HG03460 (cell line): ENCODE results near the gene SNX1.
"Not testable (repeated sequence)": the region's sequence is repeated elsewhere in the genome, so short reads cannot be mapped to it uniquely, and the experiment has no call there.

ENCODE experiments used
- ATAC-seq: cut with Tn5 transposase; IDR thresholded peaks from one replicate; pipeline ENCODE4 v1.9.1; 2021; ENCODE audit not compliant: unreplicated experiment

The SNX1 gene

GRCh38 chr15:64072812-64073211, 23.0 kb upstream of the SNX1 start:
- no peak for ATAC-seq

DNA sequence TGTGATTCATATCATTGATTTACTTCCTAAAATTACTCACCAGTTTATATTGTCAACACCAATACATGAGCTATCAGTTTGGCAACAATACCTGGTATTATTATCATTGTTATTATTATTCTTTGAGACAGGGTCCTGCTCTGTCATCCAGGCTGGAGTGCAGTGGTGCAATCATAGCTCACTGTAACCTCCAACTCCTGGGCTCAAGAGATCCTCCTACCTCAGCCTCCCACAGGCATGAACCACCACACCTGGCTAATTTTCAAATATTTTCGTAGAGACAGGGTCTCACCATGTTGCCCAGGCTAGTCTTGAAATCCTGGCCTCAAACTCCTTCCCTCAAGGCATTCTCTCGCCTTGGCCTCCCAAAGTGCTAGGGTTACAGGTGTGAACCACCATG, 22.3 kb upstream of the SNX1 start:
- ATAC-seq = not testable (repeated sequence)

GRCh38 chr15:64082757-64083156, 13.0 kb upstream of the SNX1 start:
- ATAC-seq = no peak

DNA sequence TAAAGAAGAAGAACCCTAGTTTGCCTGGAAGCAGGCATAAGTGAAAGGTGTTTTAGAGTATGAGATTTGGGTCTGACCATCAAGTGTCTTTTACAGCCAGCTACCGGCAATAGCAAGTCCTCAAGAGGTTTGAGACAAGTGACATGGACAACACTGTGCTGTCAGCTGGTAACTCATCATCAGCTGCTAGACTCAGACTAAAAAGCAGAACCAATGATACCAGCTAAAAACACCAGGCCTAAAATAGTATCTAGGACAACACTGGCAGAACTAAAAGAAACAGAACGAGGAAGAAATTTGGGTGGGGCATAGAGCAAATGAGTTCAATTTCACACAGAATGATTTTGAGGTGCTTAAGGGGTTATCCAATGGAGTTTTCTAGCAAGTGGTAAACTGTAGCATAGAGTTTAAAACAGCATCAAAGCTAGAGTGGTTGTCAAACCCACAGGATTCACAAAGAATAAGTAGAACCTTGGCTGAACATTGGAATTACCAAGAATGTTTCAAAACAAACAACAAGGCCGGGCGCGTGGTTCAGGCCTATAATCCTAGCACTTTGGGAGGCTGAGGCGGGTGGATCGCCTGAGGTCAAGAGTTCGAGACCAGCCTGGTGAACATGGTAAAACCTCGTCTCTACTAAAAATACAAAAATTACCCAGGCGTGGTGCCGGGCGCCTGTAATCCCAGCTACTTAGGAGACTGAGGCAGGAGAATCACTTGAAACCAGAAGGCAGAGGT, 6.1 kb upstream of the SNX1 start:
- ATAC-seq = no peak

- ATAC-seq = no peak
Measured at GRCh38 chr15:64090527-64090926, 5.3 kb upstream of the SNX1 start.

DNA sequence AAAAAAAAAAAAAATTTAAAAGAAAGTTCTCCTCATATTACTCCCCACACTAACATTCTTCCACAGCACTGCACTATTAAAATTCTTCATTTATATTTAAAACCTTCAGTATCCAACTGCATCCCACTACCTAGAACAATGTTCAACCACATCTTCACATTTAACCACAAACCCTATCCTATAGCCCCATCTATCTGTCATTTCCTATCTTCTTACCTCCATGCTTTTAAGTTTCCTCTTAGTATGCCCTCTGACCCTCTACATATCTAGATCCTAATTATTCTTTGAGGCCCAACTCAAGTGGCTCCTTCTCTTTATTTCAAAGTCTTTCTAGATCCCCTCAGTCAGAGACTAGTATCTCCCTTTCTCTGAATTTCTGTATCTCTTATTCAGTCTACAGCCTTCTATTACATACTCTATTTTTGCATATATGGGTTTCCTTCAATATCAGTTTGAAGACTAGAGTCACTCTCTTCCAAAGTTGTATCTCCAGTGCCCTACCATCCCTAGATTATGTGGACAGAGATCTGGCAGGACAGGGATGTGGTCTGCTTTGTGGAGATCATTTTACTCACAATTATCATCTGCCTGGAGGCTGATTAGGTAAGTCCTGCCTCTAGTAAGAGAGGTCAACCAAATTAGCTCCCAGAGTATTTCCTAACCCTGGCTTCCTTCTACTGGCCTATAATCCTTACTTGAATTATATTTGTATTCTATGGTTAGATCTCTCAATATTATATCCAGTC, 3.5 kb upstream of the SNX1 start:
- ATAC-seq = no peak

DNA sequence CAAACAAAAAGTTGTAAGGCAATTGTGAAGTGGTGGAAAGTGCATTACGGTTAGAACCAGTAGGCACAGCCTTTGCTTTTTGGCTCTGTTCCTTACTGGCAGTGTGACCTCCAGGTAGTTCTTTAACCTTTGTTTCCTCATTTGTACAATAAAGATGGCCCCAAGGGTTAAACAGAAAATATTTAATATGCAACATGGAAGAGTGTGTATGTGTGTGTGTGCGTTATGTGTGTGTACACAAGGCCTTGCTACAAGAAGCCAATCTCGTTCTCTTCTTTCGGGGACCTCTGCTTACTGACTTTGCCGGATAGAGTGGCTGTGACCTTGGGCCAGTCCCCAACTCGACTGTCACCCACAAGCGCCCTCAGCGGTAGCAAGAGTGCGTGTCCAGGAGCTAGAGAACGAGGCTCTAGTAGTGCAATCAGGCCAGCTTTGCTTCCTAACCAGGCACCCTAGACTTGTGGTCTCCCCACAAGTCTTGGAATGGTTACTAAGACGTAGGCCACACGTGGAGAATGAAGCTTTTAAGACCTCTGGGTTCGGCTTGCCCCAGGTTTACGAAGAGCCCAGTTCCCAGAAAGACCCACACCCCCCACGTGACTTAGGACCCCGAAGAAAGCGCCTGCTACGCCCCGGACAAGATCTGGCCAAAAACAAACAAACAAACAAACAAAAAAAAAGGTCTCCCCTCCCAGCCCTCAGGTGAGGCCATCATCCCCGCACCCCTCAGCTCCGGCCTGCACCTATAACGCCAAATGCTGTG, 2.7 kb upstream of the SNX1 start:
- ATAC-seq = peak; percentile 23

DNA sequence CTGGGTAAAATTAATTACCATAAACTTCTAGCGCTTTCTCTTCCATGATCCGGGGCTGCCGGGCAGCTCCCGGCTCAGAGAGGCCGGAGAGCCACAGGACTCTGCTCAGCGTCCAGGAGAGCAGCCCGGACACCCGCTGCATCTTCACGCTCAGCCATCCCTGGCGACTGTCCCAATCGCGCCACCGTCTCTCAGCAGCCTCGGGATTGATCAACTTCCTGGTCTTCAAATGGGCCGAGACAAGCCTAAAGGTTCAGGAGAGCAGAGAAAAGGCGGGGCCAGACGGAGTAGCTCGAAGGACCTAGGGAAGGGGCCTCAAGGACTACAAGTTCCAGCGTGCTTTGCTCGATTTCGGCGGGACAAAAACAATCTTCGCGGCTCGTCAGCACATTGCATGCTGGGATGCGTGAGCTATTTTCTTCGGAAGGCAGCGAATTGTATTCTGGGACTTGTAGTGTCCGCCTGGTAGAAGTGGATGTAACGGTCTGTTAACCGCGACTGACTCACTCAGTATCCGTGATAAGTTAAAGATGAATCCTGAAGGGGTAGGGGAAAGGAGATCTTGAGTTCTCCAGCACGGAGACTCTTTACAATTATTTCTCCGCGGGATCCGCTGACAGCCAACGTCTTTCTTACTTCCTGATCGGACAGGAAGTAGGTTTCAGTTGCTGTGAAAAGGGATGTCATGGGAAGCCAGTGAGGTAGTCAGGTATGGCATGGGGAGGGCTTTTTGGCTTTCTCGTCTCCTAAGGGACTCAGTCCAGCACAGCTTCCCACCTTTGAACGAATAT, 2.0 kb upstream of the SNX1 start, which contains the start of gene CIAO2A:
TSS of gene CIAO2A (minus strand) at position 212 of the 791 bp plus-strand sequence. CDS start at position 142, 70 bp downstream.
- peak; percentile 62 for ATAC-seq

GRCh38 chr15:64095431-64095794, 369 bp upstream of the SNX1 start:
- ATAC-seq = no peak

GRCh38 chr15:64096668-64097384, 1.0 kb downstream of the SNX1 start:
- no peak for ATAC-seq

GRCh38 chr15:64099379-64099778, 3.6 kb downstream of the SNX1 start:
- ATAC-seq = no peak

- no peak for ATAC-seq
Measured at GRCh38 chr15:64100958-64101357, 5.2 kb downstream of the SNX1 start.

DNA sequence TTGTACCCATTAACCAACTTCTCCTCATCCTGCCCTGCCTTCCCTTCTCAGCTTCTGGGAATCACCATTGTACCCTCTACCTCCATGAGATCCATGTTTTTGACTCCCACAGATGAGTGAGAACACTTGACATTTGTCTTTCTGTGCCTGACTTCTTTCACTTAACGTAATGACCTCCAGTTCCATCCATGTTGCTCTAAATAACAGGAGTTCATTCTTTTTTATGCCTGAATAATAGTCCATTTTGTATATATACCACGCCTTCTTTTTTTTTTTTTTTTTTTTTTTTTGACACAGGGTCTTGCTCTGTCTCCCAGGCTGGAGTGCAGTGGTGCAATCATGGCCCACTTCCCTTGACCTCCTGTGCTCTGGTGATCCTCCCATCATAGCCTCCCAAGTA, 6.7 kb downstream of the SNX1 start:
- ATAC-seq = no peak

DNA sequence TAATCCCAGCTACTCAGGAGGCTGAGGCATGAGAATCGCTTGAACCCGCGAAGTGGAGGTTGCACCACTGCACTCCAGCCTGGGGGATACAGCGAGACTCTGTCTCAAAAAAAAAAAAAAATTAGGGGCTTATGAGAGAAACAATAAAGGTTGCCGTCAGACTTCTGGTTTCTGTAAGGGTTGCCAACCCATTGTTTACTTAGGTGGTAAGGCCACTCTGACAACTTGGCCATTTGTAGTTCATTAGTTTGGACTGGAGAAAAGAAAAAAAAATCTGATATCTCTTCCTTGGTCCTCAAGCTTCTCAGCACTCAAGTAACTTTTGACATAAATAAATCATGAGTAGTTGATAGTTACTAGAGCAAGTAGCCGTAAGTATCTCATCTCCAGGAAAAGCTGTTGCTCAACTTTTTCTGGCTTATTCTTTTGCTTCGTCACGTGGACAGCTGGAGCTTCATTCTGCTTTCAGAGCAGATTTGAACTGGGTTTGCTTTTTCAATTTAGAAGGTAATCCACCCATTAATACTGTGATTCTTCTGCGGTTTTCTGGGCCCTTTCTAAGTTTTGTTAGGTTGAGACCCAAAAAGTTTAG, 9.4 kb downstream of the SNX1 start:
- ATAC-seq = no peak

GRCh38 chr15:64107337-64107736, 11.6 kb downstream of the SNX1 start:
- ATAC-seq = no peak

- not testable (repeated sequence) for ATAC-seq
Measured at GRCh38 chr15:64110108-64110701, 14.4 kb downstream of the SNX1 start.

DNA sequence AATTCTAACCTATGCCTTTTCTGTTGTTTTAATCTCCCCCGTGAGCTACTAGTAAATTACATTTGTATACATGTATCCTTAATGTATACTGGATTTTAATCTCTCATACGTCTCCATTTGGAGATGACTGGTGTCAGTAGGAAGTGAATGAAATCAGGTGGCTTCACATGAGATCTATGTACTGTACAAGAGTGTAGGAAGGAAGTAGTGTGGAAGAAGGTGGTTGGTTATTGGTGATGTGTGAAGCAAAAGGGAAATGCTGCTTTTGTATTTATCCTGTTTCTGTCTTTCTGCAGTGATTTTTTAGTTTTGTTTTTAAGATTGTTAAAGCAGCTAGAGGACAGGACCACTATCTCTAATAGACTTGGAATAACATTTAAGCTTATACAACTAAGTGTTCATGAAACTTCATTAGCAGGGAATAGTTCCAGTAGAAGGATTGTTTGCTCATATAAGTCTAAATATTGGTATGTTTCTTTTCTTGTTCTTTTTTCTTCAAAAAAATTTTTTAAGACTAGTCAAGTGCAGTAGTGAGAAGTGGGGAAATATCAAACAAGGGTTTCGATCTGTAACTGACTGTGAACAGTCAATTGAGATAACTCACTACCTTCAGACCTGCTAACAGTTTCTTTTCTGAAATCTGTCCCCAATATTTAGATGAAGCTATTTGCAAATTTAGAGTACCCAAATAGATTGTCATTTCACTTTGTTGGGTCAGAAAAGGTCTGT, 15.3 kb downstream of the SNX1 start:
- ATAC-seq = no peak

GRCh38 chr15:64111679-64112050, 15.9 kb downstream of the SNX1 start:
- no peak for ATAC-seq
